Measurements from ENCODE around the gene RNF11.

DNA sequence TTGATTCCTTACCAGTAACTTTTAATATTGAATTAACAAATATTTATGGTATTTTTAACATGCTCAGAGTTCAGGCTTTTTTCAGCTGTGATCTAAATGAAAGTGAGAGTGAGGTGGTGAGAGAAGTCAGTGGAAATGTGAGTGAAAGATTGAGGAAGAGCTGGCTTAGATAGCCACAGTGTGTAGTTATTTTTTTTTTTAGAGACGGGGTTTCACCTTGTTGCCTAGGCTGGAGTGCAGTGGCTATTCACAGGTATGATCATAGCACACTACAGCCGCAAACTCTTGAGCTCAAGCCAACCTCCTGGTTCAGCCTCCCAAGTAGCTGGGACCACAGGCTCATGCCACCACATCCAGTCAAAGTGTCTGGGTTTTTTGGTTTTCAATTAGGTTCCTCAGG lies 10.9 kb downstream of the RNF11 start:
- TF ChIP-seq, protein P1, sequence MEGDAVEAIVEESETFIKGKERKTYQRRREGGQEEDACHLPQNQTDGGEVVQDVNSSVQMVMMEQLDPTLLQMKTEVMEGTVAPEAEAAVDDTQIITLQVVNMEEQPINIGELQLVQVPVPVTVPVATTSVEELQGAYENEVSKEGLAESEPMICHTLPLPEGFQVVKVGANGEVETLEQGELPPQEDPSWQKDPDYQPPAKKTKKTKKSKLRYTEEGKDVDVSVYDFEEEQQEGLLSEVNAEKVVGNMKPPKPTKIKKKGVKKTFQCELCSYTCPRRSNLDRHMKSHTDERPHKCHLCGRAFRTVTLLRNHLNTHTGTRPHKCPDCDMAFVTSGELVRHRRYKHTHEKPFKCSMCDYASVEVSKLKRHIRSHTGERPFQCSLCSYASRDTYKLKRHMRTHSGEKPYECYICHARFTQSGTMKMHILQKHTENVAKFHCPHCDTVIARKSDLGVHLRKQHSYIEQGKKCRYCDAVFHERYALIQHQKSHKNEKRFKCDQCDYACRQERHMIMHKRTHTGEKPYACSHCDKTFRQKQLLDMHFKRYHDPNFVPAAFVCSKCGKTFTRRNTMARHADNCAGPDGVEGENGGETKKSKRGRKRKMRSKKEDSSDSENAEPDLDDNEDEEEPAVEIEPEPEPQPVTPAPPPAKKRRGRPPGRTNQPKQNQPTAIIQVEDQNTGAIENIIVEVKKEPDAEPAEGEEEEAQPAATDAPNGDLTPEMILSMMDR (conservative IDR thresholded peaks at IDR 0.05; ENCODE audit: low read depth, low read length) = no peak
- no peak for TF ChIP-seq EZH2 (IDR thresholded peaks at IDR 0.05; ENCODE audit: borderline replicate concordance, low read depth, low read length, poor library complexity, severe bottlenecking)
